Hematopoietic multipotent progenitor cell treated with erythropoietin and hydrocortisone succinate and interleukin-3 and kit ligand, for 15 days (in vitro differentiated cells): ENCODE results near the gene TENT5D.
"Not testable (repeated sequence)": the region's sequence is repeated elsewhere in the genome, so short reads cannot be mapped to it uniquely, and the experiment has no call there.

Experiments
- DNase-seq: peaks from one replicate; pipeline ENCODE4 v3.0.0-alpha.2; 2015; ENCODE audit warnings: low spot score

TENT5D gene

GRCh38 chrX:80420147-80420546, at the start of gene TENT5D:
Gene TENT5D (plus strand): TSS chrX:80420447. CDS start chrX:80442540, 22,093 bp downstream.
- no peak for DNase-seq

- not testable (repeated sequence) for DNase-seq
Observed at GRCh38 chrX:80385651-80386050, 34.6 kb upstream of the TENT5D start.

- DNase-seq: no peak
Observed at GRCh38 chrX:80388206-80388605, 32.0 kb upstream of the TENT5D start.

- no peak for DNase-seq
Observed at GRCh38 chrX:80412042-80412441, 8.2 kb upstream of the TENT5D start.

- no peak for DNase-seq
Observed at GRCh38 chrX:80423000-80423399, 2.8 kb downstream of the TENT5D start.

GRCh38 chrX:80423744-80424143, 3.5 kb downstream of the TENT5D start:
- DNase-seq: no peak

- DNase-seq: peak; percentile 2
Observed at GRCh38 chrX:80430826-80431504, 10.7 kb downstream of the TENT5D start.

- no peak for DNase-seq
Observed at GRCh38 chrX:80431505-80431832, 11.2 kb downstream of the TENT5D start.

GRCh38 chrX:80432441-80432840, 12.2 kb downstream of the TENT5D start:
- DNase-seq: no peak

GRCh38 chrX:80432863-80433262, 12.6 kb downstream of the TENT5D start:
- DNase-seq: no peak

- DNase-seq: not testable (repeated sequence)
Observed at GRCh38 chrX:80468166-80468565, 47.9 kb downstream of the TENT5D start.

- no peak for DNase-seq
Observed at GRCh38 chrX:80471582-80471981, 51.3 kb downstream of the TENT5D start.

- no peak for DNase-seq
Observed at GRCh38 chrX:80485543-80485942, 65.3 kb downstream of the TENT5D start.

- DNase-seq: no peak
Observed at GRCh38 chrX:80486299-80486698, 66.1 kb downstream of the TENT5D start.

- no peak for DNase-seq
Observed at GRCh38 chrX:80489166-80489565, 68.9 kb downstream of the TENT5D start.
